Uterus (tissue), 2 donors: ENCODE measurements around the gene OR2A25.

Source experiments
- POLR2A ChIP-seq, 2 donors: fragments of 450-650 bp; IDR thresholded peaks; one replicate each; pipeline ENCODE4 v1.6.1; 2016; ENCODE audit warnings: antibody characterized with exemption in 2 of 2, mild to moderate bottlenecking in 1 of 2, moderate library complexity in 1 of 2
- TF ChIP-seq, protein P1 (sequence below), 4 experiments: fragments of 200-600 bp in 2 of 4; fragments of 450-650 bp in 2 of 4; sonication (generic) in 2 of 4; IDR thresholded peaks; one replicate each; pipeline ENCODE4 v1.5.1; 2016 to 2019; ENCODE audit warnings: antibody characterized with exemption in 4 of 4, mild to moderate bottlenecking in 2 of 4, moderate library complexity in 1 of 4

DNA sequence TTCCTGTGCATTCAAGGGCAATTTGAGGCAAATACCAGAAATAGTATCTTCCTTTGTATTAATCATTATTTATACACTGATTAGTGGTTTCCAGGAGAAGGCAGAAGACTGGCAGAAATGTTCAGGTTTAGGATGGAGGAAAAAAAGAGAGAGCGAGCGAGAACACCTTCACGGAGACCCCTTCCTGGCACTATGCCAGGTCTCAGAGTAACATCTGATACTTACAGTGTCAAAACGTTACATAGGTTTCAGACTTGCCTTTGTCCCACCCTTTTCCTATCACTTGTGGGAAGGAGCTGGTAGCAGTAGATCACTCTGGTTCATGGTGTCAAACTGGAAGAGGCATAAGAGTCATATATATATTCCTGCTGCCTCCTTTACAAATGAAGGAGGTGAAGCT is 17.1 kb downstream of the OR2A25 start:
- TF ChIP-seq, protein P1, sequence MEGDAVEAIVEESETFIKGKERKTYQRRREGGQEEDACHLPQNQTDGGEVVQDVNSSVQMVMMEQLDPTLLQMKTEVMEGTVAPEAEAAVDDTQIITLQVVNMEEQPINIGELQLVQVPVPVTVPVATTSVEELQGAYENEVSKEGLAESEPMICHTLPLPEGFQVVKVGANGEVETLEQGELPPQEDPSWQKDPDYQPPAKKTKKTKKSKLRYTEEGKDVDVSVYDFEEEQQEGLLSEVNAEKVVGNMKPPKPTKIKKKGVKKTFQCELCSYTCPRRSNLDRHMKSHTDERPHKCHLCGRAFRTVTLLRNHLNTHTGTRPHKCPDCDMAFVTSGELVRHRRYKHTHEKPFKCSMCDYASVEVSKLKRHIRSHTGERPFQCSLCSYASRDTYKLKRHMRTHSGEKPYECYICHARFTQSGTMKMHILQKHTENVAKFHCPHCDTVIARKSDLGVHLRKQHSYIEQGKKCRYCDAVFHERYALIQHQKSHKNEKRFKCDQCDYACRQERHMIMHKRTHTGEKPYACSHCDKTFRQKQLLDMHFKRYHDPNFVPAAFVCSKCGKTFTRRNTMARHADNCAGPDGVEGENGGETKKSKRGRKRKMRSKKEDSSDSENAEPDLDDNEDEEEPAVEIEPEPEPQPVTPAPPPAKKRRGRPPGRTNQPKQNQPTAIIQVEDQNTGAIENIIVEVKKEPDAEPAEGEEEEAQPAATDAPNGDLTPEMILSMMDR (IDR thresholded peaks at IDR 0.05) = no peak
- TF ChIP-seq POLR2A (IDR thresholded peaks at IDR 0.05) = no peak
